ENCODE measurements around the gene TNNC1. TPM values are rescaled to one million over a fixed set of nuclear protein-coding genes. Genes with fewer than 3 reads are reported as not detected.

The TNNC1 gene
- total and polyA plus RNA-seq, 8 donors: 16.7 to 117 (median 33.9) TPM

DNA sequence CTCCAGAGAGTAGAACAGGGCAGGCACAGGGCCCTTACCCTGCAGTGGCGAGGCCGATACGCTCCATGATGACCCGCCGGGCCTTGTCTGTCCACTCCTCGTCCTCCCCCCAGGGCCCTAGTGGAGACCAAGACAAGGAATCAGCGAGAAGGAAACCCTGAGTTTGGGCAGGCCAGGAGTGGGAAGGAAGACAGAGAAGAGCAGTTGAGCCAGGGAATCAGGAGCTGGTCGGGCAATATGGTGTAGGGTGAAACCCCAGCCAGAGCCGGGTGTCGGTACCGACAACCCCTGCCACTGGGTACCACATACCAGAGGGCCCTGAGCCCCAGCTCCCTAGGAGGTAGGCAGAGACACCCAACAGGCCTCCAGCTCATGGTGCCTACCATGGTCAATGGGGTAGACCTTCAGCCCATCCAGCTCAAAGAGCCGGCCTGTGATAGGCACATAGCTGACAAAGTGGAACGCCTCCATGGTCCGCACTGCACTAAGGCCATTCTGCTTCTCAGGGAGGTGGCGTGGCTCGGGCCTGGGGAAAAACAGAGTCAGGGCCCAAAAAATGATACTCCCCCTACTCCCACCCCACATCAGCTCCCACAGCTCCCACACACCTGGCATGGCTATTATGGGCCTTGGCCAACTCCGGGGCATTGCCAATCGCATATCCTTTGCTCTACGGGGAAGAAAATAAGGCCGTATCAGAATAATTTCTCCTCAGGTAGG, 46.9 kb downstream of the TNNC1 start:
- no peak for ATAC-seq
- TF ChIP-seq, protein P1, sequence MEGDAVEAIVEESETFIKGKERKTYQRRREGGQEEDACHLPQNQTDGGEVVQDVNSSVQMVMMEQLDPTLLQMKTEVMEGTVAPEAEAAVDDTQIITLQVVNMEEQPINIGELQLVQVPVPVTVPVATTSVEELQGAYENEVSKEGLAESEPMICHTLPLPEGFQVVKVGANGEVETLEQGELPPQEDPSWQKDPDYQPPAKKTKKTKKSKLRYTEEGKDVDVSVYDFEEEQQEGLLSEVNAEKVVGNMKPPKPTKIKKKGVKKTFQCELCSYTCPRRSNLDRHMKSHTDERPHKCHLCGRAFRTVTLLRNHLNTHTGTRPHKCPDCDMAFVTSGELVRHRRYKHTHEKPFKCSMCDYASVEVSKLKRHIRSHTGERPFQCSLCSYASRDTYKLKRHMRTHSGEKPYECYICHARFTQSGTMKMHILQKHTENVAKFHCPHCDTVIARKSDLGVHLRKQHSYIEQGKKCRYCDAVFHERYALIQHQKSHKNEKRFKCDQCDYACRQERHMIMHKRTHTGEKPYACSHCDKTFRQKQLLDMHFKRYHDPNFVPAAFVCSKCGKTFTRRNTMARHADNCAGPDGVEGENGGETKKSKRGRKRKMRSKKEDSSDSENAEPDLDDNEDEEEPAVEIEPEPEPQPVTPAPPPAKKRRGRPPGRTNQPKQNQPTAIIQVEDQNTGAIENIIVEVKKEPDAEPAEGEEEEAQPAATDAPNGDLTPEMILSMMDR (IDR thresholded peaks at IDR 0.05): no peak
- intact Hi-C loops (cut with DNase I): no loop called here
- no peak overlapping the region for H3K4me3 ChIP-seq
- no peaks in the 10 kb centered on the region for H3K9me3 ChIP-seq
- peaks cover 0 to 62% of the 10 kb centered on the region in 2 donors for H3K36me3 ChIP-seq
- no peak for DNase-seq
- no peak overlapping the region for H3K27ac ChIP-seq
- peaks cover 16 to 45% of the 10 kb centered on the region in 2 donors for H3K4me1 ChIP-seq
- H3K27me3 ChIP-seq: no peaks in the 10 kb centered on the region

DNA sequence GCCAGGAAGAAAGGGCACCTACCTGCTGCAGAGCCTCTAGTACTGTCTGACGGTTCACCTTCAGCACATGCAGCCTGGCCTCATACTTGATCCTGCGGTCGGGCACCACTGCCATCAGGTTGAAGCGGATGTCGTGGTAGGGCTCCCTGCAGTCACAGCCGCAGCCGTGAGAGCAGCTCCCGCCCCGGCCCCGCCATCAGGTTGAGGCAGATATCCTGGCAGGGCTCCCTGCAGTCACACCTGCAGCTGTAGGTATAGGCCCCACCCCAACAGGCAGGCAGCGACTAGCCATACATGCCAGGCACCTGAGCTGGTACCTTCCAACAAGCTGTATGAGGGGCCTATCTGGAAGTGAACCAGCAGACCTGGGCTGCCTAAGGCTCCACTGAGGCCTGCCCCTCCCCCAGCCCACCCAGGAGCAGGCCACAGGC, 47.6 kb downstream of the TNNC1 start:
- DNase-seq (no peak), ATAC-seq (no peak)
- Histone ChIP-seq H3K27me3 (no peaks in the 10 kb centered on the region), H3K36me3 (peaks cover 0 to 69% of the 10 kb centered on the region in 2 donors), H3K4me3 (no peak overlapping the region), H3K9me3 (no peaks in the 10 kb centered on the region), H3K27ac (no peak overlapping the region), H3K4me1 (peaks cover 12 to 38% of the 10 kb centered on the region in 2 donors)
- intact Hi-C loops (cut with DNase I): no loop called here
- TF ChIP-seq, protein P1 (IDR thresholded peaks at IDR 0.05): no peak

DNA sequence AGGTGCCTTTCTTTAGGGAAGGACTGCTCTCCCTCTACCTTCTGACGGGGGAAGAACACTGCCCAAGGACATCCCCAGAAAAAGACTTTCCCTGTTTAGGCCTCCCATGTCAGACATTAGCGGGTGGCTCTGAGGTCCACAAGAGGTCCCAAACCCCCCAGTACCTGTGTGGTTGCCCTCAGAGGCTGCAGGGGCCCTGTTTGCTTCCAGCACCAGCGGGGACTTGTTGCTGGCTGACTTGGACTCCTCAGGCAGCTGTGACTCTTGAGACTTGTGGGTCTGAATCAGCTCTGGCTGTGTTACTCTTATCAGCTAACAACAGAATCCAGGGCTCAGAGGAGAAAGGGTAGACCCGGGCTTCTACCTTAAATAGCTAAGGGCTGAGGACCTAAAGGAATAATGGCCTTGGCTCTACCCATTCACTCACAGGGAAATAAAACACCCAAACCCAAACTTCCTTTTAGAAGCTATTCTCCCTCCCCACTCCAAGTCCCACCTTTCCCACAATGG, 48.2 kb downstream of the TNNC1 start:
- Histone ChIP-seq H3K4me3 (no peak overlapping the region), H3K36me3 (peaks cover 0 to 75% of the 10 kb centered on the region in 2 donors), H3K9me3 (no peaks in the 10 kb centered on the region), H3K4me1 (peaks cover 12 to 33% of the 10 kb centered on the region in 2 donors), H3K27ac (no peak overlapping the region), H3K27me3 (no peaks in the 10 kb centered on the region)
- intact Hi-C loops (cut with DNase I): no loop called here
- no peak for ATAC-seq
- no peak for DNase-seq
- TF ChIP-seq, protein P1 (IDR thresholded peaks at IDR 0.05): no peak

DNA sequence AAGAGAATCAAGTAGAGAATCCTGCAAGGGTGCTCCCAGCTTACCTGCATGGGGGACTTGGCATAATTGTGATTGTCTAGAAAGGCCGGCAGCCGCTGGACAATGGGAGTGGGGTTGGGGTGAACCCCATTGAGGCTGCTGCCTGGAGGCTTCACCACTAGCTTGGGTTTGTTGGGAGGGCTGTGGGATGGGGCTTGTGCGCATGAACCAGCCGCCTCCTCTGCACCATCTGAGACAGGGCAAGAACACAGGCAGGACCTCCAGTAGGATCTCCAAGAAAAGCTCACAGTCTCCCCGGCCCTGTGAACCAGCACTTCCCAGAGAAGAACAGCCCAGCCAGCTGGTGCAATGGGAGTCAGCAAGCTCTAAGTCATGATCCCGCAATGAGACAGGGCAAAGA, 48.8 kb downstream of the TNNC1 start:
- TF ChIP-seq, protein P1 (IDR thresholded peaks at IDR 0.05): no peak
- no peak overlapping the region for H3K4me3 ChIP-seq
- ATAC-seq: no peak
- H3K4me1 ChIP-seq: peaks cover 12 to 33% of the 10 kb centered on the region in 2 donors
- no peak for DNase-seq
- no peak overlapping the region for H3K27ac ChIP-seq
- H3K9me3 ChIP-seq: no peaks in the 10 kb centered on the region
- peaks cover 0 to 81% of the 10 kb centered on the region in 2 donors for H3K36me3 ChIP-seq
- intact Hi-C loops (cut with DNase I): no loop called here
- H3K27me3 ChIP-seq: no peaks in the 10 kb centered on the region

DNA sequence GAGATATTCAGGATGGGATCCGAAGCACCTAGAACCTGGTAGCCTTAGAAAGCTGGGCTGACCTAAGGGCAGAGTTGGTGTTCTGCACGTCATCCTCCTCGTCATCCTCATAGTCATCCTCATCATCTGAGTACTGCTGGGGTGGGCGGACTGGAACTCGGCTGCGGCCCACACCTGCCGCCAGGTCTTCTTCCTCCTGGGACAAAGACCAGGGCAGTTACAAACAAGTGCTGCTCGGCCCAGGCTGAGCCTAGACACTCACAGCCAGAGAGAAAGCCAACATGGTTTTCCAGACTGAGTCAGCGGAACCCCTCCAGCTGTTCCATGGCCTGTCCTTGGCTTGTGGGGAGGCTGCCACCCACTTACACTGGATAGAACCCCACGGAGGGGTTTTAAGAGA, 49.5 kb downstream of the TNNC1 start:
- TF ChIP-seq, protein P1 (IDR thresholded peaks at IDR 0.05): no peak
- no peaks in the 10 kb centered on the region for H3K9me3 ChIP-seq
- no peak for ATAC-seq
- no peak overlapping the region for H3K4me3 ChIP-seq
- H3K27ac ChIP-seq: no peak overlapping the region
- peaks cover 12 to 32% of the 10 kb centered on the region in 2 donors for H3K4me1 ChIP-seq
- intact Hi-C loops (cut with DNase I): no loop called here
- no peak for DNase-seq
- H3K36me3 ChIP-seq: peaks cover 0 to 88% of the 10 kb centered on the region in 2 donors
- H3K27me3 ChIP-seq: no peaks in the 10 kb centered on the region

Measured in left lung (tissue), 10 donors.